K562 (cell line): ENCODE results near the gene CTCF. TPM values are rescaled to one million over a fixed set of nuclear protein-coding genes. Genes with fewer than 3 reads are reported as not detected.

Source experiments
- CC2D1A ChIP-seq: fragments of 450-650 bp; IDR thresholded peaks from 2 replicates; pipeline ENCODE4 v1.6.1; 2017; ENCODE audit warnings: mild to moderate bottlenecking
- GABPB1 ChIP-seq: sonication (generic); formaldehyde crosslinking; IDR thresholded peaks from 2 replicates; pipeline ENCODE4 v1.8.0; 2022; ENCODE audit warnings: mild to moderate bottlenecking, missing genetic modification reagents
- ILK ChIP-seq: fragments of 450-650 bp; IDR thresholded peaks from 2 replicates; pipeline ENCODE4 v1.6.1; 2016; ENCODE audit warnings: missing genetic modification characterization, low read depth, mild to moderate bottlenecking, missing compliant biosample characterization, moderate library complexity, borderline replicate concordance
- KAT2B ChIP-seq: IDR thresholded peaks from one replicate; pipeline ENCODE4 v1.6.1; 2012; ENCODE audit warnings: low read depth, mild to moderate bottlenecking, control low read depth, inconsistent platforms, low read length, moderate library complexity
- MYC ChIP-seq, 2 experiments: fragments of 250-450 bp in 1 of 2; sonication (Bioruptor Pico) in 1 of 2; IDR thresholded peaks; 2 replicates each; pipeline versions ENCODE4 v1.5.1 to v1.6.1; 2012 to 2021; ENCODE audit warnings: low read depth in 2 of 2, borderline replicate concordance in 1 of 2, improper control_type of control experiment in 1 of 2, low read length in 1 of 2, mild to moderate bottlenecking in 1 of 2, moderate library complexity in 1 of 2
- NCOA4 ChIP-seq: fragments of 450-650 bp; IDR thresholded peaks from 2 replicates; pipeline ENCODE4 v1.6.1; 2018; ENCODE audit warnings: mild to moderate bottlenecking; ENCODE audit not compliant: partially characterized antibody
- NFE2L1 ChIP-seq: fragments of 450-650 bp; IDR thresholded peaks from 2 replicates; pipeline ENCODE4 v1.6.1; 2016; ENCODE audit warnings: missing genetic modification characterization, low read depth, mild to moderate bottlenecking, missing compliant biosample characterization, moderate library complexity, borderline replicate concordance
- RAD21 ChIP-seq, 2 experiments: fragments of 250-450 bp in 1 of 2; fragments of 450-650 bp in 1 of 2; sonication (Bioruptor Pico) in 1 of 2; formaldehyde crosslinking in 1 of 2; IDR thresholded peaks in 1 of 2; conservative IDR thresholded peaks in 1 of 2; 2 replicates each; pipeline versions ENCODE4 v1.4.0 to v1.8.0; 2020 to 2022; ENCODE audit warnings: mild to moderate bottlenecking in 2 of 2, moderate library complexity in 1 of 2
- RFX1 ChIP-seq: fragments of 450-650 bp; IDR thresholded peaks from 2 replicates; pipeline ENCODE4 v1.6.1; 2016; ENCODE audit warnings: mild to moderate bottlenecking, moderate library complexity
- SMC3 ChIP-seq: conservative IDR thresholded peaks from 2 replicates; pipeline ENCODE4 v1.6.1; 2011; ENCODE audit warnings: low read depth, low read length, improper control_type of control experiment; ENCODE audit not compliant: insufficient read depth
- ZNF311 ChIP-seq: fragments of 250-450 bp; sonication (Bioruptor Pico); IDR thresholded peaks from 2 replicates; pipeline ENCODE4 v1.4.0; 2020; ENCODE audit warnings: mild to moderate bottlenecking, moderate library complexity
- ZNF764 ChIP-seq: fragments of 250-450 bp; sonication (Bioruptor Pico); IDR thresholded peaks from 2 replicates; pipeline ENCODE4 v1.4.0; 2020; ENCODE audit warnings: low read depth, mild to moderate bottlenecking, moderate library complexity
- polyA plus RNA-seq, 8 experiments: library from polyadenylated mRNA; depleted of rRNA in 4 of 8; stranded (reverse) in 5 of 8; unstranded in 3 of 8; fragments of >200 nt; fragmentation: Nextera tagmentation in 2 of 8; fragmentation: Illumina TruSeq in 1 of 8; extraction: Ambion mirVana in 2 of 8; extraction: Trizol in 1 of 8; gene quantifications; 2 replicates each; pipeline versions ENCODE4 v1.2.1 to v1.2.3, GENCODE V29; 2011 to 2014; ENCODE audit warnings: inconsistent platforms in 1 of 8, missing spikeins in 1 of 8
- total RNA-seq, 7 experiments: library from RNA; depleted of rRNA in 6 of 7; stranded (reverse); fragments of >200 nt in 6 of 7; fragmentation: Illumina TruSeq in 2 of 7; extraction: Trizol in 2 of 7; gene quantifications; 2 replicates each; pipeline versions ENCODE4 v1.2.1 to v1.2.3, GENCODE V29; 2011 to 2021; ENCODE audit warnings: low replicate concordance in 1 of 7
- TF ChIP-seq, protein P1 (sequence below): fragments of 450-650 bp; formaldehyde crosslinking; conservative IDR thresholded peaks from 2 replicates; pipeline ENCODE4 v1.4.0; 2022; ENCODE audit warnings: mild to moderate bottlenecking, missing genetic modification characterization
- TF ChIP-seq, protein P2 (sequence below): sonication (generic); formaldehyde crosslinking; IDR thresholded peaks from 2 replicates; pipeline ENCODE4 v1.4.0; 2020; ENCODE audit warnings: mild to moderate bottlenecking, missing genetic modification reagents
- TF ChIP-seq, protein P3 (sequence below): sonication (generic); IDR thresholded peaks from 2 replicates; pipeline ENCODE4 v1.6.1; 2016
- TF ChIP-seq, protein P4 (sequence below), 3 experiments: IDR thresholded peaks in 2 of 3; conservative IDR thresholded peaks in 1 of 3; 2 replicates each; pipeline ENCODE4 v1.5.1; 2011 to 2012; ENCODE audit warnings: low read length in 3 of 3, mild to moderate bottlenecking in 3 of 3, control low read depth in 2 of 3, improper control_type of control experiment in 1 of 3, inconsistent platforms in 1 of 3, low read depth in 1 of 3, mixed read lengths in 1 of 3, moderate library complexity in 1 of 3; ENCODE audit not compliant: insufficient read depth in 2 of 3
- TF ChIP-seq, protein P5 (sequence below): fragments of 250-450 bp; sonication (Bioruptor Pico); IDR thresholded peaks from 2 replicates; pipeline ENCODE4 v1.4.0; 2020; ENCODE audit warnings: mild to moderate bottlenecking, moderate library complexity

The CTCF gene
- total and polyA plus RNA-seq, 9 of the 15 experiments (the other 6 are each of a cell fraction or from before 2014, with no cell fraction given) = 7.8 to 49.2 (median 33.9) TPM

DNA sequence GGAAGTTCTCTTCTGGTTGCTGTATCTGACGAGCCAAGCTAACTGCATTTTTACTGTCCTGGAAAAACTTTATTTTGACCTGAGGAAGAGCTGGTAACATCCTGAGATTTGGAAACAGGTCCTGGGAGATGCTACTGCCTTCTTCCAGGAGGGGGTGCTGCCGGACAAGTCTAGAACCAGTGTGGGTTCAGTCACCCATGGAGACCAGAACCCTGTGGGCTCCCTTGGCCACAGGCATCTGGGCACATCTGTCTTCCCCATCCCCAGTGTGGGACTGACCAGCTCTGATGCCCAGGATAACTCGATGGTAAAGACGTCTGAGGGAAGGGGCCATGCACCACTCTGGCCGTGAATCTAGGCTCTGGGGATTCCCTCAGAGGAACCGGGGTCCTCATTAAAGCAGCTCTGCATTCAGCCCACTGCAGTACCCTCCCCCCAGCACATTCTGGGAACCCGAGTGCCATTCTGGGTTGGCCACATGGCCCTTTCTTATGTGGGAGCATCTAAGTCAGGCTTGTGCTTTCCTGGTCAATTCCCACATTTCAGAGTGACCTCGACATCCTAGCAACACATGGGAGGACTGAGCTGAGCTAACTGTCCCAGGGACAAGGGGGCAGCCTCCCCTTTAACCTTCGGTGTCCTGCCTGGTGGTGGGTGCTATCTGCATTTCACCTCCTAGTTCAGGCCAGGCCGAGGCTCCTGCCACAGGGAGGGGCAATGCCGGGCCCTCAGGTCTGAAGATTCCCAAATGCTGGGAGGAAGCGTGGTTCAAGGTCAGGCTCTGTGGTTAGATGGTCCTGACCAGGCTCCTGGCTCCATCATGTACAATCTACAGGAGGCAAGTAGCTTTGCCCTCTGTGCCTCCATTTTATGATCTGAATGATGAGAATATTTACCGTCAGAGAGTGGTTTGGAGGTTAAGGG lies 110.7 kb downstream of the CTCF start (continued):
- TF ChIP-seq ILK (tag) (no peak), RAD21 (CRISPR knock-in tag; conservative IDR thresholded peaks at IDR 0.05 in 1 of 2, IDR thresholded peaks at IDR 0.05 in 1 of 2) (peak; percentile 87 to 90), NCOA4 (no peak), ZNF311 (CRISPR knock-in tag) (no peak), KAT2B (no peak), SMC3 (peak; percentile 88), RFX1 (peak; percentile 65), NFE2L1 (tag) (no peak), MYC (IDR thresholded peaks at IDR 0.05; ENCODE audit: low read depth, low read length) (0 out of 2 replicates have a peak, but pooled peaks have one; percentile 19), MYC (CRISPR knock-in tag; IDR thresholded peaks at IDR 0.05; ENCODE audit: borderline replicate concordance, low read depth) (no peak), GABPB1 (CRISPR knock-in tag) (0 out of 2 replicates have a peak, but pooled peaks have one; percentile 21), ZNF764 (CRISPR knock-in tag) (no peak), CC2D1A (peak; percentile 82)
- TF ChIP-seq, protein P1, sequence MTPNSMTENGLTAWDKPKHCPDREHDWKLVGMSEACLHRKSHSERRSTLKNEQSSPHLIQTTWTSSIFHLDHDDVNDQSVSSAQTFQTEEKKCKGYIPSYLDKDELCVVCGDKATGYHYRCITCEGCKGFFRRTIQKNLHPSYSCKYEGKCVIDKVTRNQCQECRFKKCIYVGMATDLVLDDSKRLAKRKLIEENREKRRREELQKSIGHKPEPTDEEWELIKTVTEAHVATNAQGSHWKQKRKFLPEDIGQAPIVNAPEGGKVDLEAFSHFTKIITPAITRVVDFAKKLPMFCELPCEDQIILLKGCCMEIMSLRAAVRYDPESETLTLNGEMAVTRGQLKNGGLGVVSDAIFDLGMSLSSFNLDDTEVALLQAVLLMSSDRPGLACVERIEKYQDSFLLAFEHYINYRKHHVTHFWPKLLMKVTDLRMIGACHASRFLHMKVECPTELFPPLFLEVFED (CRISPR knock-in tag) = no peak
- TF ChIP-seq, protein P2, sequence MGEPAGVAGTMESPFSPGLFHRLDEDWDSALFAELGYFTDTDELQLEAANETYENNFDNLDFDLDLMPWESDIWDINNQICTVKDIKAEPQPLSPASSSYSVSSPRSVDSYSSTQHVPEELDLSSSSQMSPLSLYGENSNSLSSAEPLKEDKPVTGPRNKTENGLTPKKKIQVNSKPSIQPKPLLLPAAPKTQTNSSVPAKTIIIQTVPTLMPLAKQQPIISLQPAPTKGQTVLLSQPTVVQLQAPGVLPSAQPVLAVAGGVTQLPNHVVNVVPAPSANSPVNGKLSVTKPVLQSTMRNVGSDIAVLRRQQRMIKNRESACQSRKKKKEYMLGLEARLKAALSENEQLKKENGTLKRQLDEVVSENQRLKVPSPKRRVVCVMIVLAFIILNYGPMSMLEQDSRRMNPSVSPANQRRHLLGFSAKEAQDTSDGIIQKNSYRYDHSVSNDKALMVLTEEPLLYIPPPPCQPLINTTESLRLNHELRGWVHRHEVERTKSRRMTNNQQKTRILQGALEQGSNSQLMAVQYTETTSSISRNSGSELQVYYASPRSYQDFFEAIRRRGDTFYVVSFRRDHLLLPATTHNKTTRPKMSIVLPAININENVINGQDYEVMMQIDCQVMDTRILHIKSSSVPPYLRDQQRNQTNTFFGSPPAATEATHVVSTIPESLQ = no peak
- TF ChIP-seq, protein P3, sequence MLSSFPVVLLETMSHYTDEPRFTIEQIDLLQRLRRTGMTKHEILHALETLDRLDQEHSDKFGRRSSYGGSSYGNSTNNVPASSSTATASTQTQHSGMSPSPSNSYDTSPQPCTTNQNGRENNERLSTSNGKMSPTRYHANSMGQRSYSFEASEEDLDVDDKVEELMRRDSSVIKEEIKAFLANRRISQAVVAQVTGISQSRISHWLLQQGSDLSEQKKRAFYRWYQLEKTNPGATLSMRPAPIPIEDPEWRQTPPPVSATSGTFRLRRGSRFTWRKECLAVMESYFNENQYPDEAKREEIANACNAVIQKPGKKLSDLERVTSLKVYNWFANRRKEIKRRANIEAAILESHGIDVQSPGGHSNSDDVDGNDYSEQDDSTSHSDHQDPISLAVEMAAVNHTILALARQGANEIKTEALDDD = no peak
- TF ChIP-seq, protein P4, sequence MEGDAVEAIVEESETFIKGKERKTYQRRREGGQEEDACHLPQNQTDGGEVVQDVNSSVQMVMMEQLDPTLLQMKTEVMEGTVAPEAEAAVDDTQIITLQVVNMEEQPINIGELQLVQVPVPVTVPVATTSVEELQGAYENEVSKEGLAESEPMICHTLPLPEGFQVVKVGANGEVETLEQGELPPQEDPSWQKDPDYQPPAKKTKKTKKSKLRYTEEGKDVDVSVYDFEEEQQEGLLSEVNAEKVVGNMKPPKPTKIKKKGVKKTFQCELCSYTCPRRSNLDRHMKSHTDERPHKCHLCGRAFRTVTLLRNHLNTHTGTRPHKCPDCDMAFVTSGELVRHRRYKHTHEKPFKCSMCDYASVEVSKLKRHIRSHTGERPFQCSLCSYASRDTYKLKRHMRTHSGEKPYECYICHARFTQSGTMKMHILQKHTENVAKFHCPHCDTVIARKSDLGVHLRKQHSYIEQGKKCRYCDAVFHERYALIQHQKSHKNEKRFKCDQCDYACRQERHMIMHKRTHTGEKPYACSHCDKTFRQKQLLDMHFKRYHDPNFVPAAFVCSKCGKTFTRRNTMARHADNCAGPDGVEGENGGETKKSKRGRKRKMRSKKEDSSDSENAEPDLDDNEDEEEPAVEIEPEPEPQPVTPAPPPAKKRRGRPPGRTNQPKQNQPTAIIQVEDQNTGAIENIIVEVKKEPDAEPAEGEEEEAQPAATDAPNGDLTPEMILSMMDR (IDR thresholded peaks at IDR 0.05 in 2 of 3, conservative IDR thresholded peaks at IDR 0.05 in 1 of 3; ENCODE audit: insufficient read depth in 2 of 3, low read depth in 1 of 3, low read length in 3 of 3) = peak; percentile 83 to 94 (median 93)
- TF ChIP-seq, protein P5, sequence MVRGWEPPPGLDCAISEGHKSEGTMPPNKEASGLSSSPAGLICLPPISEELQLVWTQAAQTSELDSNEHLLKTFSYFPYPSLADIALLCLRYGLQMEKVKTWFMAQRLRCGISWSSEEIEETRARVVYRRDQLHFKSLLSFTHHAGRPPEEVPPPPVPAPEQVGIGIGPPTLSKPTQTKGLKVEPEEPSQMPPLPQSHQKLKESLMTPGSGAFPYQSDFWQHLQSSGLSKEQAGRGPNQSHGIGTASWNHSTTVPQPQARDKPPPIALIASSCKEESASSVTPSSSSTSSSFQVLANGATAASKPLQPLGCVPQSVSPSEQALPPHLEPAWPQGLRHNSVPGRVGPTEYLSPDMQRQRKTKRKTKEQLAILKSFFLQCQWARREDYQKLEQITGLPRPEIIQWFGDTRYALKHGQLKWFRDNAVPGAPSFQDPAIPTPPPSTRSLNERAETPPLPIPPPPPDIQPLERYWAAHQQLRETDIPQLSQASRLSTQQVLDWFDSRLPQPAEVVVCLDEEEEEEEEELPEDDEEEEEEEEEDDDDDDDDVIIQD = 0 out of 2 replicates have a peak, but pooled peaks have one; percentile 57
